Stimulated activated naive CD8-positive, alpha-beta T cell treated with anti-CD3 and anti-CD28 coated beads, Interleukin-15, Interleukin-2, amounts not matched to agents 100 U/mL and 50 U/mL, for 24 hours (primary cell): ENCODE measurements around the gene CMIP.

Source experiments
- ATAC-seq: fragments of 150-1000 bp; cut with Tn5 transposase; one replicate; pipeline ENCODE4 v1.10.0; 2021
- DNase-seq: peaks from one replicate; pipeline ENCODE4 v3.0.0; 2021

The CMIP gene

GRCh38 chr16:81624403-81624759 is 179.8 kb downstream of the CMIP start:
- DNase-seq = no peak
- ATAC-seq = no peak

GRCh38 chr16:81624760-81625543 is 180.3 kb downstream of the CMIP start:
- ATAC-seq = no peak
- no peak for DNase-seq

GRCh38 chr16:81625544-81626153 is 181.0 kb downstream of the CMIP start:
- DNase-seq (no peak), ATAC-seq (peak; percentile 37)

DNA sequence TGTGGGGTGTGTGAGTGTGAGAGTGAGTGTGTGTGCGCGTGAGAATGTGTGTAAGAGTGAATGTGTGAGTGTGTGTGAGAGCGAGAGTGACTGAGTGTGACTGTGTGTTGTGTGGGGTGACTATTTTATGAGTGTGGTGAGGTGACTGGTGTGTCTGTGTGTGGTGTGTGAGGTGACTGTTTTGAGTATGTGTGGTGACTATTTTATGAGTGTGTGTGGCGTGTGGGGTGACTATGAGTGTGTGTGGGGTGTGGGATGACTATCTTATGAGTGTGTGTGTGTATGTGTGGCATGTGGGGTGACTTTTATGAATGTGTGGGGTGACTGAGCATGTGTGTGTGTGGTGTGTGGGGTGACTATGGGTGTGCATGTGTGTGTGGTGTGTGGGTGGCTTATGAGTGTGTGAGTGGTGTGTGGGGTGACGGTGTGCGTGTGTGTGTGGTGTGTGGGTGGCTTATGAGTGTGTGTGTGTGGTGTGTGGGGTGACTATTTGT is 181.6 kb downstream of the CMIP start:
- peak; percentile 36 for DNase-seq
- ATAC-seq = peak; percentile 70

DNA sequence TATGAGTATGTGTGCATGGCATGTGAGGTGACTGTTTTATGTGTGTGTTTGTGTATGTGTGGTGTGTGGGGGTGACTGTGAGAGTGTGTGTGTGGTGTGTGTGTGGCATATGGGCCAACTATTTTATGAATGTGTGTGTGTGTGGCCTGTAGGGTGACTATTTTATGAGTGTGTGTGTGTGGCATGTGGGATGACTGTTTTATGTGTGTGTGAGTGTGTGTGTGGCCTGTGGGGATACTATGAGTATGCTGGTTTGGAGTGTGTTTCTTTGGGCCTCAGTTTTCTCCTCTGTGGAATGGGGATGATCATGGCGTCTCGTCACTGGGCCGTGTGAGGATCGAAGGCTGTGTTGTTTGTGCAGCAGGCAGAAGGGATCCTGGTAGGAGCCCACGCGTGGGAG is 182.4 kb downstream of the CMIP start:
- ATAC-seq = no peak
- DNase-seq = no peak

DNA sequence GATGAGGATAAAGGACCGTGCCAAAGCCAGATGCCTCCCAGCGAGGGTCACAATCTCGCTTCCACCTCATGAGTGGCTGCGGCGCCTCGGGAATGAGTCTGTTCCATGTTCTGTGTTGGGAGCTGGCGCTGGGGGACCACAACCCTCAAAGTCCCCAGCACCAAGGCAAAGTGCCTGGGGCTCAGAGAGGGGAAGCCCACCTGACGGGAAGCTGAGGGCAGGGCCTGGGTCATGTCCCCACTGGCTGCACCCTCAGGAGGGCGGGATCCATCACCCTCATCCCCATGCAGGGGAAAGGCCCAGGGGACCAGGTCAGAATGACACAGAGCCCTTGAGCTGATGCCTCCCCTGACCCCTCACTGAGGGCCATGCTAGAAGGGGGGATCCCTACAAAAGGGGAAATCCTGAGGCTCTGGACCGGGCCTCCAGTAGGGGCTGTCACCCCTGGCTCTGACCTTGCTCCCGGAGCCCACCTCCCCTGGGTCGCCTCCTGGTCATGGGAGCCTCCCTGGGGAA is 183.2 kb downstream of the CMIP start:
- ATAC-seq = no peak
- no peak for DNase-seq

- DNase-seq (no peak), ATAC-seq (no peak)
Measured at GRCh38 chr16:81629034-81629802, 184.6 kb downstream of the CMIP start.

GRCh38 chr16:81629896-81630634 is 185.5 kb downstream of the CMIP start:
- ATAC-seq (no peak), DNase-seq (no peak)

- DNase-seq (no peak), ATAC-seq (no peak)
Measured at GRCh38 chr16:81630635-81631031, 186.0 kb downstream of the CMIP start.

DNA sequence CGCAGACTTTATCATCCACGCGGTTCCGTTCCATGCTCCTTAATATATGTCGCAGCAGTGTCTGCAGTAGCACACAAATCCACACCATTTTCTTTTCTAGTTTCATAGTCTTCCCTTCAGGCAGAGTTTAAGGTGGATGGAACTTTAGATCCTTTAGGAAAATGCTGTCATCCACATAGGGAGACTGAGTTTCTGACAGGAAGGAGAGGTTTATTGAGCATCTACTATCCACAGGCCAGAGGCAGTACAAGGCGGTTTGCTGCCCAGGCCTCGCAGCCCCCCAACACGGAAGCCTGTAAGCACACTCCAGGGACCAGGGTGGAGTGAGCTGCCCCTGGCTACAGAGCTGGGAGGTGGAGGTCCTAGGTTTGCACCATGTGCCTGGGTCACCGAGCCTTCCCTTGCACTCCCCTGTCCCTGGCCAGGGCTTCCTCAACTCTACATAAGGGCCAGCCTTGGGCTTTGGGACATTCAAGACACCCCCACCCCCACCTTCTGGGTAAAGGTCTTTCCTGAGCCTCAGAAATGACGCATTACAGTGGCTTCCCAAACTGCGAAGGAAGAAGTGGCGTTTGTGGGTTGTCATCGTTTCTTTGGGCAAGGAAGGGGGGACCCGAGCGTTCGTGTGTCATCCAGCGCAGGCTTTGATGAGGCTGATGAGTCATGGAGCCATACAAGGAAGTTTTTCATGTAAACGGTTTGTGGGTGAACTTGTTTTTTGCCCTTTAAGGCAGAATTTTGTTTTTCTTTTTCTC is 188.0 kb downstream of the CMIP start:
- ATAC-seq = peak; percentile 81
- peak; percentile 79 for DNase-seq

- ATAC-seq (peak; percentile 65), DNase-seq (peak; percentile 55)
Measured at GRCh38 chr16:81633147-81633619, 188.6 kb downstream of the CMIP start.

DNA sequence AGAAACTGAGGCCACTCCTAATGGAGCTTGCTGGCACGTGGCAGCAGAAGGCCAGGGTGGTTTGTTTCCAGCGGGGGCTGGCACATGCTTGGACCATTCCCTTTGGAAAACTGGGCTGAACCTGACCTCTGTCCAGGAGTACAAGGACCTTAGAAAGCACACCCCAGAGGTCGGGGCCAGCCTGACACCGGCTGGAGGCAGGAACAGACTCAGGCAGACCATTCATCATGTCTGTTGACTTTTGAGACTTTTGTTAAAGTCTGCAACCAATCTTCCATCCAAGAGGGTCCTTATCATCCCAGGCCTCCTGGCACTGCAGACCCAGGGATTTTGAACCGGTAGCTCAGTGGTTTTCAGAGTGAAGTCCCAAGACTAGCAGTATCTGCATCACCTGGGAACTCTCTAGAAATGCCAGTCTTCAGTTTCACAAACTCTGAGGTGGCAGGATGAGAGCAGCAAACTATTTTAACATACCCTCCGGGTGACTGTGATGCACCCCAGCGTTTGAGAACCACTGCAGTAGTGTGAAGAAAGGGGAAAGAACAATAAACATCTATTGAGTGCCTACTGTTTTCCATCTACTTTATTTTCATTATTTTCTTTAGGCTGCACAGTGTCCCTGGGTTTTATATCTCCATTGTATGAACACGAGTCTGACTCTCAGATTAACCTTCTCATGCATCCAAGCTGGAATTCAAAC is 189.2 kb downstream of the CMIP start:
- ATAC-seq = peak; percentile 23
- no peak for DNase-seq

- DNase-seq = no peak
- peak; percentile 14 for ATAC-seq
Measured at GRCh38 chr16:81634380-81635062, 189.9 kb downstream of the CMIP start.

DNA sequence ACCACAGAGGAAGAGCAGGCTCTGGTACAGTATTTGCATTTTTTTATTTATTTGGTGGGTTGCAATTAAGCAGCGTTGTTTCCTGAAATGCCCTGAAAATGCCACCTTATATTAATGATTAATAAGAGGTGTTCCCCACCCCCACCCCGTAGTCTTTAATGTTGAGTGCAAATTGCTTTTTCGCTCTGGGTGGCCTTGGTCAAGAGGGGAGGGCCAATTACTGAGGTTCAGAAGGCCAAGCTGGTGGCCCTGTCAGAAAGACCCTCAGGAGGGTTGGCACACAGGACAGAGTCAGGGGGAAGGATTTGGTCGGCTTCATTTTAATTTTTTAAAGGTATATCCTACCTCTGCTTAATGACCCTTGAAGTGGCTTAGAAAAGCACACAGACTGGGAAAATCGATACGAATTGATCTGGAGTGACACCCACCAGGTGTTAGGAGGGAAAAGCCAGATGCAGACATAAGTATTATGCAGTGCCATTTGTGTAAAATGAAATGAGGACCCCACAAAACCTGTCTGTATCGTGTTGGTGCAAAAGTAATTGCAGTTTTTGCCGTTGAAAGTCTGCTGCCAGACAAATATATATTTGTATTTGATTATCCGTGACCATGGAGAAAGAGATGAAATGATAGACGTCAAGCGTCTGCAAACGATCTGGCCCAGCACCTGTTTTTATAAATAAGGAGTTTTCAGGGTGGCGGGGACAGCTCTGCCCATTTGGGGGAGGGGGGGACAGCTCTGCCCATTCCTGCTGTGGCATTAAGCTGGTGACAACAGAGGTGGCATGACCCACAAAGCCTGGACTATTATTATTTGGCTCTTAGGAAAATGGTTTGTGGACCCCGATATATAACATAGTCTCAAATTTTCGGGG is 190.7 kb downstream of the CMIP start:
- DNase-seq = no peak
- ATAC-seq = no peak

DNA sequence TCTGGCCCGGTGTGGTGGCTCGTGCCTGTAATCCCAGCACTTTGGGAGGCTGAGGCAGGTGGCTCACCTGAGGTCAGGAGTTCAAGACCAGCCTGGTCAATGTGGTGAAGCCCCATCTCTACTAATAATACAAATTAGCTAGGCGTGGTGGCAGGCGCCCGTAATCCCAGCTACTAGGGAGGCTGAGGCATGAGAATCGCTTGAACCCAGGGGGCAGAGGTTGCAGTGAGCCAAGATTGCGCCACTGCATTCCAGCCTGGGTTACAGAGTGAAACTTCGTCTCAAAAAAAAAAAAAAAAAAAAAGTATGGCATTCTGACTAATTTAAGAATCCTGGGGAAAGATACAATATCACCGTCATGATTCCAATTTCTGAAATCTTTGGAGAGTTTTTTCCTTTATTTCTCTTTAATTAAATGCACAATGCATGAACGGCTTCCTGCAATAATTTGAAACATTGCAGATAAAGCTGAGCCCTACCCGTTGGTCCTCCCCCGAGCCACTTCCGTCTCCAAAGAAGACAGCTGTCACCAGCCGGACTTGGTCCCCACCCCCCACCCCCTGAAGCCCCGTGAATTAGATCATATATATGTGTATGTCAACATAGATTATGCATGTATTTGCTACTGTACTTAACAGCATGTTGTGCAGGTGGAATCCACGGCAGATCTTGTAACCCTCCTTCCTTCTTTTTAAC is 191.8 kb downstream of the CMIP start:
- DNase-seq (no peak), ATAC-seq (no peak)

DNA sequence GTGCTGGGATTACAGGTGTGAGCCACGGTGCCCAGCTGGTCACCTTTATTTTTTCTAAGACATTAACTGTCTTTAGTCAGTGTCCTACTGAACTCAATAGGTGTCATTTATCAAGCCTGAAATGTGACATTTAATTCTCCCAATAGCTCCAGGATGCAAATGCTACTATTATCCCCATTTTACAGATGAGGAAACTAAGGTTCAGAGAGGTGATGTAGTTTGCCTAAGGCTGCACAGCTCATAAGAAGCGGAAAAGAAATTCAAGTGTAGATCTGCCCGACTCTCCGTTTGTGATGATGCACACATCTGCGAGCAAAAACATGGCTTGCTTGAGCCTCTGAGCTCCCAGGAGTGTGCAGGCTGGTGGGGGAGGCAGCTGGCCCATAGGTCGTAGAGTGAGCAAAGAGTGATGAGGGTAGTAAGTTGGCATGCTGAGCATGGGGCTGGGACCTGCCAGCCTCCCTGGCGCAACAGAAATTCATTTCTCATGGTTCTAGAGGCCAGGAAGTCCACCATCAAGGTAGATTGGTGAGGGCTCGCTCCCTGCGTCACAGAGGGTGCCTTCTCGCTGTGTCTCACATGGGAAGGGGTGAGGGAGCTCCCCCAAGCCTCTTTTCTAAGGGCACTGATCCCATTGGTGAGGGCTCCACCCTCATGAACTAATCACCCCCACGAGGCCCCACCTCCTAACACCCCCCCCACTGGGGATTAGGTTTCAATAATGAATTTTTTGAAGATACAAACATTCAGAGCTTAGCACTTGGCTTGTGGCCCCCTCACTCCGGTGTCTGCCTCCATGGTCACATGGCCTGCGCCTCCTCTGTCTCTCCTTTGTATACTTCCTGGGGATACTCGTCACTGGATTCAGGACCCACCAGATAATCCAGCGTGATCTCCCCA is 193.0 kb downstream of the CMIP start:
- no peak for DNase-seq
- ATAC-seq = no peak

DNA sequence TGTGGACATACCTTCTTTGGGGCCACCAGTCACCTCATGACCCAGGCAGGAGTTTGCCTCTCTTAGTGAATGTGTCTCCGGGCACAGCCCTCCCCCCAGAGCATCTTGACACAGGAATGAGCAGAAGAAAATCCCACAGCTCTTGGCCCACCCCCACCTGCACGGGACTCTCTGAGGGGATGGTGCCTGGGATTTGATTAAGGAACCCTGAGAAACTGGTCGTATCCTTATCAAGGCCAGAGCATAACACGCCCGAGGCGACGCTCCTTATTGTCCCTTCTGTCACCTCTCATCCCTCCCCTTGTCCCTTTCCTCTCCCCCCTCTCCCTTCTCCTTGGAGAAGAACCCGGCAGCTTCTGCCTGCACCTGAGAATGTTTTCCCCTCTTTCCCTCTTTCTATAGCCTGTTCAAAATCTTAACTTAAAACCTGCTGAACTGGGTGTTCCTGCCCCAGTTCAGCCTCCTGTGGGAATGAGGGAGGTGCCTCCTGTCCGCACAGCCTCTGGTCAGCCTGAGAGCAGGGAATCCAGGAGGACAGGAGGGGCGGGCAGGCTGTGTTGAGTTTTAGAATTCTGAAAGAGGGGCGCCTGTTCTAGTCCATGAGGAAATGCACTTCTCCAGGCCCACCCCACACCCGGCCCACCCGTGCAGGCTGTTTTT is 193.8 kb downstream of the CMIP start:
- ATAC-seq (no peak), DNase-seq (no peak)
